GM19468 (cell line): ENCODE measurements around the gene CACNG4.

Experiments
- ATAC-seq: cut with Tn5 transposase; IDR thresholded peaks from one replicate; pipeline ENCODE4 v1.9.1; 2021; ENCODE audit warnings: mild to moderate bottlenecking, moderate library complexity, moderate number of reproducible peaks; ENCODE audit not compliant: unreplicated experiment; ENCODE audit errors: extremely low read depth

CACNG4 gene

GRCh38 chr17:66943484-66943883 is 21.0 kb upstream of the CACNG4 start:
- ATAC-seq, result no peak

GRCh38 chr17:66944351-66945146 is 20.0 kb upstream of the CACNG4 start:
- ATAC-seq, result no peak

- no peak for ATAC-seq
These were observed 19.2 kb upstream of the CACNG4 start for GRCh38 chr17:66945147-66945835.

GRCh38 chr17:66946251-66946650 is 18.3 kb upstream of the CACNG4 start:
- ATAC-seq, result no peak

GRCh38 chr17:66947311-66947710 is 17.2 kb upstream of the CACNG4 start:
- no peak for ATAC-seq

GRCh38 chr17:66948061-66948750 is 16.3 kb upstream of the CACNG4 start:
- ATAC-seq, result no peak

GRCh38 chr17:66949501-66949900 is 15.0 kb upstream of the CACNG4 start:
- no peak for ATAC-seq

GRCh38 chr17:66950325-66950724 is 14.2 kb upstream of the CACNG4 start:
- ATAC-seq, result no peak

GRCh38 chr17:66950886-66951604 is 13.5 kb upstream of the CACNG4 start:
- no peak for ATAC-seq

- ATAC-seq, result no peak
These were observed 12.9 kb upstream of the CACNG4 start for GRCh38 chr17:66951605-66951953.

- no peak for ATAC-seq
These were observed 12.4 kb upstream of the CACNG4 start for GRCh38 chr17:66952031-66952524.

GRCh38 chr17:66952681-66953629 is 11.6 kb upstream of the CACNG4 start:
- ATAC-seq, result no peak

GRCh38 chr17:66953630-66954020 is 10.9 kb upstream of the CACNG4 start:
- no peak for ATAC-seq

- no peak for ATAC-seq
These were observed 9.9 kb upstream of the CACNG4 start for GRCh38 chr17:66954632-66955031.

GRCh38 chr17:66955821-66956220 is 8.7 kb upstream of the CACNG4 start:
- no peak for ATAC-seq

GRCh38 chr17:66956941-66957340 is 7.6 kb upstream of the CACNG4 start:
- ATAC-seq, result no peak

GRCh38 chr17:66957343-66957742 is 7.2 kb upstream of the CACNG4 start:
- no peak for ATAC-seq

- ATAC-seq, result no peak
These were observed 6.4 kb upstream of the CACNG4 start for GRCh38 chr17:66957951-66958579.
